ENCODE measurements around the gene BCAS4.

DNA sequence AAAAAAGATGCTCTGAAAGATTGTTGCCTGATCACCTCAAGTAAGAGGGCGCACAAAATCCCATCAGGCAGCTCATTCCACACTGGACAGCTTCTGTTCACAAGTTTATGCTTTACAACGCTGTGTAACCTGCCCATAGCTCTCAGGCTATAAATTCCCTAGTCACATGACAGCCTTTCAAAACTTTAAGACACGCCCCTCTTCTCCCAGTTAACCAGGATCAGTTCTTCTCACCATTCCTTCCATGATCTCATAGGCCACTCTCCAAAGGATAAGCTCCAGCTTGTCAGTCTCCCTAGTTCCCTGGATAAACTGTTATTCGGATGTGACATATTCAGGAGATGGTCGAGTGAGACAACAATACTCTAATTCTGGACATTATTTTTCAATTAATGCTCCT lies 121.4 kb downstream of the BCAS4 start:
- TF ChIP-seq, protein P1, sequence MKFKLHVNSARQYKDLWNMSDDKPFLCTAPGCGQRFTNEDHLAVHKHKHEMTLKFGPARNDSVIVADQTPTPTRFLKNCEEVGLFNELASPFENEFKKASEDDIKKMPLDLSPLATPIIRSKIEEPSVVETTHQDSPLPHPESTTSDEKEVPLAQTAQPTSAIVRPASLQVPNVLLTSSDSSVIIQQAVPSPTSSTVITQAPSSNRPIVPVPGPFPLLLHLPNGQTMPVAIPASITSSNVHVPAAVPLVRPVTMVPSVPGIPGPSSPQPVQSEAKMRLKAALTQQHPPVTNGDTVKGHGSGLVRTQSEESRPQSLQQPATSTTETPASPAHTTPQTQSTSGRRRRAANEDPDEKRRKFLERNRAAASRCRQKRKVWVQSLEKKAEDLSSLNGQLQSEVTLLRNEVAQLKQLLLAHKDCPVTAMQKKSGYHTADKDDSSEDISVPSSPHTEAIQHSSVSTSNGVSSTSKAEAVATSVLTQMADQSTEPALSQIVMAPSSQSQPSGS (CRISPR knock-in tag; IDR thresholded peaks at IDR 0.05; ENCODE audit: borderline replicate concordance, low read depth): no peak
- TF ChIP-seq, protein P2, sequence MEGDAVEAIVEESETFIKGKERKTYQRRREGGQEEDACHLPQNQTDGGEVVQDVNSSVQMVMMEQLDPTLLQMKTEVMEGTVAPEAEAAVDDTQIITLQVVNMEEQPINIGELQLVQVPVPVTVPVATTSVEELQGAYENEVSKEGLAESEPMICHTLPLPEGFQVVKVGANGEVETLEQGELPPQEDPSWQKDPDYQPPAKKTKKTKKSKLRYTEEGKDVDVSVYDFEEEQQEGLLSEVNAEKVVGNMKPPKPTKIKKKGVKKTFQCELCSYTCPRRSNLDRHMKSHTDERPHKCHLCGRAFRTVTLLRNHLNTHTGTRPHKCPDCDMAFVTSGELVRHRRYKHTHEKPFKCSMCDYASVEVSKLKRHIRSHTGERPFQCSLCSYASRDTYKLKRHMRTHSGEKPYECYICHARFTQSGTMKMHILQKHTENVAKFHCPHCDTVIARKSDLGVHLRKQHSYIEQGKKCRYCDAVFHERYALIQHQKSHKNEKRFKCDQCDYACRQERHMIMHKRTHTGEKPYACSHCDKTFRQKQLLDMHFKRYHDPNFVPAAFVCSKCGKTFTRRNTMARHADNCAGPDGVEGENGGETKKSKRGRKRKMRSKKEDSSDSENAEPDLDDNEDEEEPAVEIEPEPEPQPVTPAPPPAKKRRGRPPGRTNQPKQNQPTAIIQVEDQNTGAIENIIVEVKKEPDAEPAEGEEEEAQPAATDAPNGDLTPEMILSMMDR (IDR thresholded peaks at IDR 0.05): no peak
- TF ChIP-seq, protein P3, sequence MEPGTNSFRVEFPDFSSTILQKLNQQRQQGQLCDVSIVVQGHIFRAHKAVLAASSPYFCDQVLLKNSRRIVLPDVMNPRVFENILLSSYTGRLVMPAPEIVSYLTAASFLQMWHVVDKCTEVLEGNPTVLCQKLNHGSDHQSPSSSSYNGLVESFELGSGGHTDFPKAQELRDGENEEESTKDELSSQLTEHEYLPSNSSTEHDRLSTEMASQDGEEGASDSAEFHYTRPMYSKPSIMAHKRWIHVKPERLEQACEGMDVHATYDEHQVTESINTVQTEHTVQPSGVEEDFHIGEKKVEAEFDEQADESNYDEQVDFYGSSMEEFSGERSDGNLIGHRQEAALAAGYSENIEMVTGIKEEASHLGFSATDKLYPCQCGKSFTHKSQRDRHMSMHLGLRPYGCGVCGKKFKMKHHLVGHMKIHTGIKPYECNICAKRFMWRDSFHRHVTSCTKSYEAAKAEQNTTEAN (CRISPR knock-in tag; IDR thresholded peaks at IDR 0.05): no peak
- TF ChIP-seq, protein P4, sequence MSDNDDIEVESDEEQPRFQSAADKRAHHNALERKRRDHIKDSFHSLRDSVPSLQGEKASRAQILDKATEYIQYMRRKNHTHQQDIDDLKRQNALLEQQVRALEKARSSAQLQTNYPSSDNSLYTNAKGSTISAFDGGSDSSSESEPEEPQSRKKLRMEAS (CRISPR knock-in tag; IDR thresholded peaks at IDR 0.05): no peak
- TF ChIP-seq SMAD4 (CRISPR knock-in tag; IDR thresholded peaks at IDR 0.05): no peak
